Activated gamma-delta T cell (primary cell): ENCODE results near the gene PLA2G4E.
A peak's percentile ranks its signal among the peaks of the same experiment; 100 is the strongest.

Experiments
- DNase-seq: peaks from one replicate; lab custom pipeline; 2025; lab: John Stamatoyannopoulos, UW

The PLA2G4E gene

GRCh38 chr15:41978534-41978933 is 42.3 kb downstream of the PLA2G4E start:
- DNase-seq: no peak

- no peak for DNase-seq
These were observed 43.0 kb downstream of the PLA2G4E start for GRCh38 chr15:41977757-41978383.

- DNase-seq: no peak
These were observed 45.2 kb downstream of the PLA2G4E start for GRCh38 chr15:41975669-41976068.

GRCh38 chr15:41974041-41974440 is 46.8 kb downstream of the PLA2G4E start:
- DNase-seq: no peak

- peak; percentile 91 for DNase-seq
These were observed 48.3 kb downstream of the PLA2G4E start, which contains the start of gene EHD4 for GRCh38 chr15:41972253-41973242. Gene EHD4 (minus strand): TSS chr15:41972557. CDS start chr15:41972494, 63 bp downstream.

- DNase-seq: peak; percentile 55
These were observed 49.0 kb downstream of the PLA2G4E start for GRCh38 chr15:41971895-41972252.

- DNase-seq: peak; percentile 30
These were observed 49.5 kb downstream of the PLA2G4E start for GRCh38 chr15:41971089-41971894.

- no peak for DNase-seq
These were observed 50.4 kb downstream of the PLA2G4E start for GRCh38 chr15:41970456-41970855.

- no peak for DNase-seq
These were observed 50.9 kb downstream of the PLA2G4E start for GRCh38 chr15:41969851-41970431.

GRCh38 chr15:41968701-41969100 is 52.1 kb downstream of the PLA2G4E start:
- DNase-seq: no peak

- no peak for DNase-seq
These were observed 53.2 kb downstream of the PLA2G4E start for GRCh38 chr15:41967506-41968206.

- no peak for DNase-seq
These were observed 53.8 kb downstream of the PLA2G4E start for GRCh38 chr15:41966920-41967465.

- no peak for DNase-seq
These were observed 54.4 kb downstream of the PLA2G4E start for GRCh38 chr15:41966414-41966812.

GRCh38 chr15:41965441-41966413 is 55.1 kb downstream of the PLA2G4E start:
- DNase-seq: no peak

- no peak for DNase-seq
These were observed 59.1 kb downstream of the PLA2G4E start for GRCh38 chr15:41961595-41962202.

- no peak for DNase-seq
These were observed 59.8 kb downstream of the PLA2G4E start for GRCh38 chr15:41961001-41961518.

- no peak for DNase-seq
These were observed 62.8 kb downstream of the PLA2G4E start for GRCh38 chr15:41958002-41958420.

GRCh38 chr15:41957021-41957897 is 63.6 kb downstream of the PLA2G4E start:
- DNase-seq: no peak
